HepG2 (cell line): Measurements from ENCODE around the gene PHYH. TPM values are rescaled to one million over a fixed set of nuclear protein-coding genes. Genes with fewer than 3 reads are reported as not detected.

ENCODE experiments used
- GATA4 ChIP-seq: sonication (generic); IDR thresholded peaks from 2 replicates; pipeline ENCODE4 v1.6.1; 2016; ENCODE audit warnings: antibody characterized with exemption, low read depth, borderline replicate concordance
- HMG20B ChIP-seq: conservative IDR thresholded peaks from 2 replicates; pipeline ENCODE4 v1.6.1; 2016; ENCODE audit warnings: missing genetic modification reagents, missing compliant biosample characterization
- HMGA1 ChIP-seq: sonication (generic); formaldehyde crosslinking; conservative IDR thresholded peaks from 2 replicates; pipeline ENCODE4 v1.4.0; 2020; ENCODE audit warnings: missing genetic modification reagents
- PPARG ChIP-seq: conservative IDR thresholded peaks from 2 replicates; pipeline ENCODE4 v1.6.1; 2016; ENCODE audit warnings: missing biosample characterization, missing genetic modification reagents
- SCMH1 ChIP-seq: sonication (generic); formaldehyde crosslinking; IDR thresholded peaks from 2 replicates; pipeline ENCODE4 v1.9.0; 2021; ENCODE audit warnings: missing genetic modification reagents, mild to moderate bottlenecking, borderline replicate concordance
- SETDB1 ChIP-seq: sonication (generic); formaldehyde crosslinking; IDR thresholded peaks from 2 replicates; pipeline ENCODE4 v1.5.1; 2020; ENCODE audit warnings: missing genetic modification reagents, mild to moderate bottlenecking, borderline replicate concordance
- ZIK1 ChIP-seq: sonication (generic); formaldehyde crosslinking; IDR thresholded peaks from 2 replicates; pipeline ENCODE4 v1.5.0; 2020; ENCODE audit warnings: mild to moderate bottlenecking, low read depth, missing genetic modification reagents, borderline replicate concordance
- ZNF101 ChIP-seq: sonication (generic); formaldehyde crosslinking; IDR thresholded peaks from 2 replicates; pipeline ENCODE4 v1.4.0; 2020; ENCODE audit warnings: mild to moderate bottlenecking, low read depth, missing genetic modification reagents, borderline replicate concordance
- ZNF326 ChIP-seq: sonication (generic); formaldehyde crosslinking; IDR thresholded peaks from 2 replicates; pipeline ENCODE4 v1.4.0; 2020; ENCODE audit warnings: missing genetic modification reagents, borderline replicate concordance
- ZNF564 ChIP-seq: sonication (generic); formaldehyde crosslinking; IDR thresholded peaks from 2 replicates; pipeline ENCODE4 v1.8.1; 2023; ENCODE audit warnings: mild to moderate bottlenecking, missing genetic modification reagents
- ZNF768 ChIP-seq: sonication (generic); formaldehyde crosslinking; IDR thresholded peaks from 2 replicates; pipeline ENCODE4 v1.4.0; 2020; ENCODE audit warnings: missing genetic modification reagents
- polyA plus RNA-seq, 8 experiments: library from polyadenylated mRNA; depleted of rRNA in 3 of 8; stranded (reverse) in 7 of 8; unstranded in 1 of 8; fragments of >200 nt; fragmentation: Illumina TruSeq in 4 of 8; extraction: Trizol in 4 of 8; gene quantifications; 2 replicates each; pipeline versions ENCODE4 v1.2.1 to v1.2.3, GENCODE V29; 2011 to 2016; ENCODE audit warnings: low read depth in 4 of 8, missing spikeins in 1 of 8, mixed read lengths in 1 of 8; ENCODE audit not compliant: insufficient read depth in 1 of 8
- total RNA-seq, 5 experiments: library from RNA; depleted of rRNA; stranded (reverse); fragments of >200 nt; fragmentation: Illumina TruSeq; extraction: Trizol; gene quantifications; 2 replicates each; pipeline ENCODE4 v1.2.3, GENCODE V29; 2016; ENCODE audit warnings: low read depth in 1 of 5
- TF ChIP-seq, protein P1 (sequence below): sonication (generic); formaldehyde crosslinking; IDR thresholded peaks from 2 replicates; pipeline ENCODE4 v1.8.0; 2022; ENCODE audit warnings: mild to moderate bottlenecking, missing genetic modification reagents; ENCODE audit not compliant: insufficient replicate concordance
- TF ChIP-seq, protein P2 (sequence below): sonication (generic); formaldehyde crosslinking; IDR thresholded peaks from 2 replicates; pipeline ENCODE4 v1.9.0; 2022; ENCODE audit warnings: low read depth, missing genetic modification reagents
- TF ChIP-seq, protein P3 (sequence below): sonication (generic); formaldehyde crosslinking; IDR thresholded peaks from 2 replicates; pipeline ENCODE4 v1.4.0; 2020; ENCODE audit warnings: missing genetic modification reagents, mild to moderate bottlenecking, borderline replicate concordance
- TF ChIP-seq, protein P4 (sequence below): sonication (generic); formaldehyde crosslinking; conservative IDR thresholded peaks from 2 replicates; pipeline ENCODE4 v1.8.1; 2023; ENCODE audit warnings: missing genetic modification reagents
- TF ChIP-seq, protein P5 (sequence below): sonication (generic); formaldehyde crosslinking; IDR thresholded peaks from 2 replicates; pipeline ENCODE4 v1.5.0; 2020; ENCODE audit warnings: missing genetic modification reagents
- TF ChIP-seq, protein P6 (sequence below): sonication (generic); IDR thresholded peaks from 2 replicates; pipeline ENCODE4 v1.6.1; 2016; ENCODE audit warnings: low read depth, borderline replicate concordance

PHYH gene
- total and polyA plus RNA-seq, 2 of the 13 experiments (the other 11 are each of a cell fraction or from before 2014, with no cell fraction given): 27.2 to 34.5 TPM

DNA sequence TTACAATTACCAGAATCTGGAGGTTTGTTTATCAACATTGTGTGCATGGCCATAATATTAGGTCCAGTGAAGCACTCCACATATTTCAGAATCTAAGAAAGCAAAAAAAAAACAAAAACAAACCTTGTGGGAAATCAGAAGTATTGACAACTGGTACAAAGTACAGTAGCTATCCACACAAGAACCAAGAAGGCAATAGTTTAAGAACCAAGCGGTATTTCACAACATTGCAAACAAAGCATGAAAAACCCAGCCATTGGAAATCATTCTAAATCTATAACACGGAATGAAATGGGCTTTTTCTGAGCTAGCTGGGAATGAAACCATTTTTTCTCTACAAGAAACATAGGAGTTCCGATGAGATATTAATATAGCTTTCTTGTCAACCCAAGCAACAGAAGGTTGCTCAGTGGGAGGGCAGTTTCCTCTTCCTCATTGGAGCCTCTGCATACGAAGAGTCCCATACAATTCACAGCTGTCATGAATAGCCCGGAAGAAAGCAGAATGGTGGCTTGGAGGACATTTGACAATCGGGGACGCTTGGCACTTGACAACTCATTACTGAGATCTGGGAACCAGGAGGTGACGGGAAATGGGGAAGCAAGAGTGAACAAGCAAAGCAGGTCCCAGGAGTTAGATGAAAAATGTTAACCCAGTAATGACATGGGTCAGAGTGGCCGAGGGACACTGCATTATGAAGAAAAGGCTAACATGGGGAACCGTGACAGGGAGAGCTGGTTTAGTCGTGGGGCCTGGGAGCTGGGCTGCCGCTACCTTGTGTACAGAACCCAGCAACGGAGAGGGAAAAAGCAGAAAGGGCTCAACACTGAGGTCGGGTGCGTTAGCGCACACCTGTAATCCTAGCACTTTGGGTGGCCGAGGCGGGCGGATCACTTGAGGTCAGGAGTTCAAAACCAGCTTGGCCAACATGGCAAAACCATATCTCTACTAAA lies 7.8 kb downstream of the PHYH start (continued):
- TF ChIP-seq ZNF101 (CRISPR knock-in tag) (no peak), GATA4 (no peak), HMGA1 (CRISPR knock-in tag) (no peak), PPARG (CRISPR knock-in tag) (no peak), ZNF326 (CRISPR knock-in tag) (no peak), HMG20B (CRISPR knock-in tag) (no peak), SETDB1 (no peak), ZNF564 (CRISPR knock-in tag) (no peak), ZNF768 (CRISPR knock-in tag) (no peak), ZIK1 (CRISPR knock-in tag) (no peak), SCMH1 (CRISPR knock-in tag) (no peak)
- TF ChIP-seq, protein P1, sequence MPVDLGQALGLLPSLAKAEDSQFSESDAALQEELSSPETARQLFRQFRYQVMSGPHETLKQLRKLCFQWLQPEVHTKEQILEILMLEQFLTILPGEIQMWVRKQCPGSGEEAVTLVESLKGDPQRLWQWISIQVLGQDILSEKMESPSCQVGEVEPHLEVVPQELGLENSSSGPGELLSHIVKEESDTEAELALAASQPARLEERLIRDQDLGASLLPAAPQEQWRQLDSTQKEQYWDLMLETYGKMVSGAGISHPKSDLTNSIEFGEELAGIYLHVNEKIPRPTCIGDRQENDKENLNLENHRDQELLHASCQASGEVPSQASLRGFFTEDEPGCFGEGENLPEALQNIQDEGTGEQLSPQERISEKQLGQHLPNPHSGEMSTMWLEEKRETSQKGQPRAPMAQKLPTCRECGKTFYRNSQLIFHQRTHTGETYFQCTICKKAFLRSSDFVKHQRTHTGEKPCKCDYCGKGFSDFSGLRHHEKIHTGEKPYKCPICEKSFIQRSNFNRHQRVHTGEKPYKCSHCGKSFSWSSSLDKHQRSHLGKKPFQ (CRISPR knock-in tag): no peak
- TF ChIP-seq, protein P2, sequence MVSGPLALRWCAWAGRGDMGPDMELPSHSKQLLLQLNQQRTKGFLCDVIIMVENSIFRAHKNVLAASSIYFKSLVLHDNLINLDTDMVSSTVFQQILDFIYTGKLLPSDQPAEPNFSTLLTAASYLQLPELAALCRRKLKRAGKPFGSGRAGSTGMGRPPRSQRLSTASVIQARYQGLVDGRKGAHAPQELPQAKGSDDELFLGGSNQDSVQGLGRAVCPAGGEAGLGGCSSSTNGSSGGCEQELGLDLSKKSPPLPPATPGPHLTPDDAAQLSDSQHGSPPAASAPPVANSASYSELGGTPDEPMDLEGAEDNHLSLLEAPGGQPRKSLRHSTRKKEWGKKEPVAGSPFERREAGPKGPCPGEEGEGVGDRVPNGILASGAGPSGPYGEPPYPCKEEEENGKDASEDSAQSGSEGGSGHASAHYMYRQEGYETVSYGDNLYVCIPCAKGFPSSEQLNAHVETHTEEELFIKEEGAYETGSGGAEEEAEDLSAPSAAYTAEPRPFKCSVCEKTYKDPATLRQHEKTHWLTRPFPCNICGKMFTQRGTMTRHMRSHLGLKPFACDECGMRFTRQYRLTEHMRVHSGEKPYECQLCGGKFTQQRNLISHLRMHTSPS (CRISPR knock-in tag): no peak
- TF ChIP-seq, protein P3, sequence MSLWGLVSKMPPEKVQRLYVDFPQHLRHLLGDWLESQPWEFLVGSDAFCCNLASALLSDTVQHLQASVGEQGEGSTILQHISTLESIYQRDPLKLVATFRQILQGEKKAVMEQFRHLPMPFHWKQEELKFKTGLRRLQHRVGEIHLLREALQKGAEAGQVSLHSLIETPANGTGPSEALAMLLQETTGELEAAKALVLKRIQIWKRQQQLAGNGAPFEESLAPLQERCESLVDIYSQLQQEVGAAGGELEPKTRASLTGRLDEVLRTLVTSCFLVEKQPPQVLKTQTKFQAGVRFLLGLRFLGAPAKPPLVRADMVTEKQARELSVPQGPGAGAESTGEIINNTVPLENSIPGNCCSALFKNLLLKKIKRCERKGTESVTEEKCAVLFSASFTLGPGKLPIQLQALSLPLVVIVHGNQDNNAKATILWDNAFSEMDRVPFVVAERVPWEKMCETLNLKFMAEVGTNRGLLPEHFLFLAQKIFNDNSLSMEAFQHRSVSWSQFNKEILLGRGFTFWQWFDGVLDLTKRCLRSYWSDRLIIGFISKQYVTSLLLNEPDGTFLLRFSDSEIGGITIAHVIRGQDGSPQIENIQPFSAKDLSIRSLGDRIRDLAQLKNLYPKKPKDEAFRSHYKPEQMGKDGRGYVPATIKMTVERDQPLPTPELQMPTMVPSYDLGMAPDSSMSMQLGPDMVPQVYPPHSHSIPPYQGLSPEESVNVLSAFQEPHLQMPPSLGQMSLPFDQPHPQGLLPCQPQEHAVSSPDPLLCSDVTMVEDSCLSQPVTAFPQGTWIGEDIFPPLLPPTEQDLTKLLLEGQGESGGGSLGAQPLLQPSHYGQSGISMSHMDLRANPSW (CRISPR knock-in tag): no peak
- TF ChIP-seq, protein P4, sequence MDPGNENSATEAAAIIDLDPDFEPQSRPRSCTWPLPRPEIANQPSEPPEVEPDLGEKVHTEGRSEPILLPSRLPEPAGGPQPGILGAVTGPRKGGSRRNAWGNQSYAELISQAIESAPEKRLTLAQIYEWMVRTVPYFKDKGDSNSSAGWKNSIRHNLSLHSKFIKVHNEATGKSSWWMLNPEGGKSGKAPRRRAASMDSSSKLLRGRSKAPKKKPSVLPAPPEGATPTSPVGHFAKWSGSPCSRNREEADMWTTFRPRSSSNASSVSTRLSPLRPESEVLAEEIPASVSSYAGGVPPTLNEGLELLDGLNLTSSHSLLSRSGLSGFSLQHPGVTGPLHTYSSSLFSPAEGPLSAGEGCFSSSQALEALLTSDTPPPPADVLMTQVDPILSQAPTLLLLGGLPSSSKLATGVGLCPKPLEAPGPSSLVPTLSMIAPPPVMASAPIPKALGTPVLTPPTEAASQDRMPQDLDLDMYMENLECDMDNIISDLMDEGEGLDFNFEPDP (CRISPR knock-in tag): no peak
- TF ChIP-seq, protein P5, sequence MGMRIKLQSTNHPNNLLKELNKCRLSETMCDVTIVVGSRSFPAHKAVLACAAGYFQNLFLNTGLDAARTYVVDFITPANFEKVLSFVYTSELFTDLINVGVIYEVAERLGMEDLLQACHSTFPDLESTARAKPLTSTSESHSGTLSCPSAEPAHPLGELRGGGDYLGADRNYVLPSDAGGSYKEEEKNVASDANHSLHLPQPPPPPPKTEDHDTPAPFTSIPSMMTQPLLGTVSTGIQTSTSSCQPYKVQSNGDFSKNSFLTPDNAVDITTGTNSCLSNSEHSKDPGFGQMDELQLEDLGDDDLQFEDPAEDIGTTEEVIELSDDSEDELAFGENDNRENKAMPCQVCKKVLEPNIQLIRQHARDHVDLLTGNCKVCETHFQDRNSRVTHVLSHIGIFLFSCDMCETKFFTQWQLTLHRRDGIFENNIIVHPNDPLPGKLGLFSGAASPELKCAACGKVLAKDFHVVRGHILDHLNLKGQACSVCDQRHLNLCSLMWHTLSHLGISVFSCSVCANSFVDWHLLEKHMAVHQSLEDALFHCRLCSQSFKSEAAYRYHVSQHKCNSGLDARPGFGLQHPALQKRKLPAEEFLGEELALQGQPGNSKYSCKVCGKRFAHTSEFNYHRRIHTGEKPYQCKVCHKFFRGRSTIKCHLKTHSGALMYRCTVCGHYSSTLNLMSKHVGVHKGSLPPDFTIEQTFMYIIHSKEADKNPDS (CRISPR knock-in tag): no peak
- TF ChIP-seq, protein P6, sequence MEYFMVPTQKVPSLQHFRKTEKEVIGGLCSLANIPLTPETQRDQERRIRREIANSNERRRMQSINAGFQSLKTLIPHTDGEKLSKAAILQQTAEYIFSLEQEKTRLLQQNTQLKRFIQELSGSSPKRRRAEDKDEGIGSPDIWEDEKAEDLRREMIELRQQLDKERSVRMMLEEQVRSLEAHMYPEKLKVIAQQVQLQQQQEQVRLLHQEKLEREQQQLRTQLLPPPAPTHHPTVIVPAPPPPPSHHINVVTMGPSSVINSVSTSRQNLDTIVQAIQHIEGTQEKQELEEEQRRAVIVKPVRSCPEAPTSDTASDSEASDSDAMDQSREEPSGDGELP: 0 out of 2 replicates have a peak, but pooled peaks have one; percentile 15
